K562 (cell line): Measurements from ENCODE around the gene MAP3K6. TPM values are rescaled to one million over a fixed set of nuclear protein-coding genes. Genes with fewer than 3 reads are reported as not detected.

ENCODE experiments used
- ATAC-seq: fragments of 200-7000 bp; cut with Tn5 transposase; 3 replicates; pipeline ENCODE4 v1.9.1; 2020; ENCODE audit warnings: moderate library complexity
- BruUV-seq: library from RNA; stranded (reverse); fragments of 400-500 nt; replicated peaks from 2 replicates; lab custom pipeline; 2021; lab: Mats Ljungman, UMichigan
- CTCF ChIA-PET: fragments of 300-600 bp; formaldehyde crosslinking; extraction: SDS; loops from one replicate; lab custom pipeline; 2021; ENCODE audit warnings: low intra/inter-chr PET ratio; lab: Yijun Ruan, JAX
- POLR2A ChIA-PET: fragments of 300-600, 350-650 bp; sonication (Branson Sonifier 250); formaldehyde crosslinking; extraction: SDS; loops from one replicate; lab custom pipeline; 2021; ENCODE audit warnings: antibody characterized with exemption, inconsistent platforms; lab: Yijun Ruan, JAX
- DNase-seq, 4 experiments: peaks; one replicate each; pipeline versions ENCODE4 v3.0.0 to v3.0.0-alpha.2; 2011 to 2018; ENCODE audit warnings: low spot score in 3 of 4, mixed read lengths in 3 of 4; ENCODE audit errors: extremely low read depth in 1 of 4
- FAIRE-seq: peaks from 2 replicates; lab custom pipeline; 2011; peaks lifted over from hg19 to GRCh38; lab: Jason Lieb, UNC
- H2AFZ ChIP-seq: 2 replicates; pipeline ENCODE4 v1.6.0; 2011; ENCODE audit warnings: low read depth, low read length, control low read depth, inconsistent platforms
- H3K27ac ChIP-seq: fragments of 200-600 bp; 3 replicates; pipeline ENCODE4 v1.8.0; 2011; ENCODE audit warnings: low read depth, mild to moderate bottlenecking, control low read depth, inconsistent platforms, low read length, moderate library complexity, mixed read lengths; ENCODE audit errors: extremely low read depth
- H3K27me3 ChIP-seq, 2 experiments: fragments of 300-600 bp in 1 of 2; 2 replicates in 1 of 2; 3 replicates in 1 of 2; pipeline versions ENCODE4 v1.6.0 to v1.8.0; 2011; ENCODE audit warnings: inconsistent platforms in 2 of 2, low read length in 2 of 2, mild to moderate bottlenecking in 1 of 2, mixed read lengths in 1 of 2, moderate library complexity in 1 of 2; ENCODE audit not compliant: control insufficient read depth in 2 of 2, insufficient read depth in 2 of 2
- H3K36me3 ChIP-seq: fragments of 300-600 bp; 3 replicates; pipeline ENCODE4 v1.8.0; 2011; ENCODE audit warnings: mild to moderate bottlenecking, low read length, inconsistent platforms; ENCODE audit not compliant: control insufficient read depth, insufficient read depth
- H3K4me1 ChIP-seq, 2 experiments: fragments of 200-600 bp in 1 of 2; replicated peaks in 1 of 2; 2 replicates in 1 of 2; 3 replicates in 1 of 2; pipeline versions ENCODE4 v1.5.1 to v1.8.0; 2011; ENCODE audit warnings: inconsistent platforms in 2 of 2, low read length in 2 of 2, mild to moderate bottlenecking in 1 of 2, mixed read lengths in 1 of 2, moderate library complexity in 1 of 2; ENCODE audit not compliant: control insufficient read depth in 2 of 2, insufficient read depth in 2 of 2
- H3K4me2 ChIP-seq: 2 replicates; pipeline ENCODE4 v1.6.1; 2011; ENCODE audit warnings: low read length, control low read depth, inconsistent platforms, mixed read lengths; ENCODE audit not compliant: insufficient read depth
- H3K4me3 ChIP-seq: fragments of 200-600 bp; sonication (generic), shearing (Covaris generic); 2 replicates; pipeline ENCODE4 v1.5.1; 2016; ENCODE audit warnings: control low read depth, inconsistent platforms
- H3K79me2 ChIP-seq: fragments of 200-600 bp; 3 replicates; pipeline ENCODE4 v1.8.0; 2011; ENCODE audit warnings: low read length, inconsistent platforms; ENCODE audit not compliant: control insufficient read depth, insufficient read depth
- H3K9ac ChIP-seq, 2 experiments: 2 replicates each; pipeline versions ENCODE4 v1.6.0 to v1.6.1; 2011; ENCODE audit warnings: low read depth in 2 of 2, low read length in 2 of 2, control low read depth in 1 of 2, inconsistent platforms in 1 of 2, mild to moderate bottlenecking in 1 of 2, mixed read lengths in 1 of 2; ENCODE audit not compliant: insufficient read depth in 1 of 2
- H3K9me1 ChIP-seq: one replicate; pipeline ENCODE4 v1.6.0; 2011; ENCODE audit warnings: inconsistent platforms, mild to moderate bottlenecking, low read length, moderate library complexity; ENCODE audit not compliant: control insufficient read depth, insufficient read depth
- H3K9me3 ChIP-seq: replicated peaks from 2 replicates; pipeline ENCODE4 v1.5.1; 2011; ENCODE audit warnings: low read depth, low read length, inconsistent platforms; ENCODE audit not compliant: control insufficient read depth, insufficient read depth
- H4K20me1 ChIP-seq: replicated peaks from 2 replicates; pipeline ENCODE4 v1.6.1; 2011; ENCODE audit warnings: low read length, inconsistent platforms, mixed read lengths; ENCODE audit not compliant: control insufficient read depth, insufficient read depth
- BRCA1 ChIP-seq, 2 experiments: fragments of 450-650 bp in 1 of 2; sonication (generic) in 1 of 2; formaldehyde crosslinking in 1 of 2; IDR thresholded peaks; 2 replicates each; pipeline versions ENCODE4 v1.5.0 to v1.6.1; 2017 to 2020; ENCODE audit warnings: mild to moderate bottlenecking in 1 of 2, missing genetic modification reagents in 1 of 2
- GATAD2A ChIP-seq: fragments of 450-650 bp; IDR thresholded peaks from 2 replicates; pipeline ENCODE4 v1.6.1; 2017
- WGBS: fragments of 100-300 bp; shearing (Covaris generic); methylation state at CpG from one replicate; pipeline ENCODE4 v1.1.6; 2016; ENCODE audit warnings: low coverage, mixed read lengths; ENCODE audit not compliant: insufficient coverage; ENCODE audit errors: missing lambda C conversion rate; 5-methylcytosine and 5-hydroxymethylcytosine counted together
- in situ Hi-C: fragments of 300-500 bp; cut with MboI; formaldehyde crosslinking; loops from 4 replicates; pipeline ENCODE4 v1.15.0; 2018; ENCODE audit warnings: inconsistent platforms, mixed read lengths
- intact Hi-C: fragments of 100-400 bp; cut with micrococcal nuclease; formaldehyde crosslinking; loops from 2 replicates; pipeline ENCODE4 v1.14.2; 2022
- polyA plus RNA-seq, 8 experiments: library from polyadenylated mRNA; depleted of rRNA in 4 of 8; stranded (reverse) in 5 of 8; unstranded in 3 of 8; fragments of >200 nt; fragmentation: Nextera tagmentation in 2 of 8; fragmentation: Illumina TruSeq in 1 of 8; extraction: Ambion mirVana in 2 of 8; extraction: Trizol in 1 of 8; gene quantifications; 2 replicates each; pipeline versions ENCODE4 v1.2.1 to v1.2.3, GENCODE V29; 2011 to 2014; ENCODE audit warnings: inconsistent platforms in 1 of 8, missing spikeins in 1 of 8
- total RNA-seq, 7 experiments: library from RNA; depleted of rRNA in 6 of 7; stranded (reverse); fragments of >200 nt in 6 of 7; fragmentation: Illumina TruSeq in 2 of 7; extraction: Trizol in 2 of 7; gene quantifications; 2 replicates each; pipeline versions ENCODE4 v1.2.1 to v1.2.3, GENCODE V29; 2011 to 2021; ENCODE audit warnings: low replicate concordance in 1 of 7
- TF ChIP-seq, protein P1 (sequence below): sonication (generic); formaldehyde crosslinking; IDR thresholded peaks from 2 replicates; pipeline ENCODE4 v1.8.1; 2023; ENCODE audit warnings: mild to moderate bottlenecking, missing genetic modification reagents

The MAP3K6 gene
- total and polyA plus RNA-seq, 9 of the 15 experiments (the other 6 are each of a cell fraction or from before 2014, with no cell fraction given): 0.99 to 21.9 (median 7.0) TPM

DNA sequence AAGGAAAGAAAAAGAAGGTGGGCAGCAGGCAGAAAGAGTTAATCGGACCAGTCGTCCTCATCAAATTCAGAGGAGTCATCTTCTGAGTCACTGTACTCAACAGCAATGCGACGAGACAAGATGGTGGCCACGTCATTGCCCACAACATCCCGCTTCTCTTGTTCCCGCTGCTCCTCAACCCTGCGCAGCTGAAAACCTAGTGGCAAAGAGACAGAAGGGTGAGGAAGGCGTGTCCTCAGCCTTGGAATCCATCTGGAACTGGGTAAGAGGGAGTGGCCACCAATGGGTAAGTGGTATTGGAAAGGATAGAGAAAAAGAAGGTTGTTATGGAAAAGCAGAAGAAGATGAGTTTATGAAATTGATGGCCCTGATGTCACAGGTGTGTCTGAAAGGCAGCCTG lies 41.4 kb upstream of the MAP3K6 start:
- ATAC-seq (no peak), DNase-seq (no peak), FAIRE-seq (no peak)
- no peaks in the 10 kb centered on the region for H3K27me3 ChIP-seq
- no peak overlapping the region for H2AFZ ChIP-seq
- no TSS peak for BruUV-seq
- no peak overlapping the region for H3K27ac ChIP-seq
- peaks cover 3% of the 10 kb centered on the region for H3K9me1 ChIP-seq
- no peak overlapping the region for H3K4me2 ChIP-seq
- H3K4me3 ChIP-seq: no peak overlapping the region
- WGBS: 86% methylated on average over 9 of the region's 9 CpGs
- ChIA-PET POLR2A (interaction anchor here (1.1 kb wide), 1 partner anchor 8 kb away, joined by 3 read pairs; no protein-coding TSS in a partner anchor), CTCF (no interaction called here)
- peaks cover 0 to 10% of the 10 kb centered on the region in 2 experiments; a peak in 2 of 5 replicates for H3K4me1 ChIP-seq
- H3K9me3 ChIP-seq: no peaks in the 10 kb centered on the region
- no peak overlapping the region for H3K9ac ChIP-seq
- no peaks in the 10 kb centered on the region for H3K79me2 ChIP-seq
- H4K20me1 ChIP-seq: no peaks in the 10 kb centered on the region
- TF ChIP-seq GATAD2A (no peak), BRCA1 (IDR thresholded peaks at IDR 0.05) (no peak), BRCA1 (CRISPR knock-in tag; IDR thresholded peaks at IDR 0.05) (no peak)
- TF ChIP-seq, protein P1, sequence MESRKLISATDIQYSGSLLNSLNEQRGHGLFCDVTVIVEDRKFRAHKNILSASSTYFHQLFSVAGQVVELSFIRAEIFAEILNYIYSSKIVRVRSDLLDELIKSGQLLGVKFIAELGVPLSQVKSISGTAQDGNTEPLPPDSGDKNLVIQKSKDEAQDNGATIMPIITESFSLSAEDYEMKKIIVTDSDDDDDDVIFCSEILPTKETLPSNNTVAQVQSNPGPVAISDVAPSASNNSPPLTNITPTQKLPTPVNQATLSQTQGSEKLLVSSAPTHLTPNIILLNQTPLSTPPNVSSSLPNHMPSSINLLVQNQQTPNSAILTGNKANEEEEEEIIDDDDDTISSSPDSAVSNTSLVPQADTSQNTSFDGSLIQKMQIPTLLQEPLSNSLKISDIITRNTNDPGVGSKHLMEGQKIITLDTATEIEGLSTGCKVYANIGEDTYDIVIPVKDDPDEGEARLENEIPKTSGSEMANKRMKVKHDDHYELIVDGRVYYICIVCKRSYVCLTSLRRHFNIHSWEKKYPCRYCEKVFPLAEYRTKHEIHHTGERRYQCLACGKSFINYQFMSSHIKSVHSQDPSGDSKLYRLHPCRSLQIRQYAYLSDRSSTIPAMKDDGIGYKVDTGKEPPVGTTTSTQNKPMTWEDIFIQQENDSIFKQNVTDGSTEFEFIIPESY (CRISPR knock-in tag): no peak
- intact Hi-C loops (no loop called here), in situ Hi-C loops (no loop called here)
- H3K36me3 ChIP-seq: peaks cover 79% of the 10 kb centered on the region
